NCI-H345 treated with DMSO at 0.1 percent for 48 hours (cell line): ENCODE results near the gene RGSL1.
"Not testable (repeated sequence)": the region's sequence is repeated elsewhere in the genome, so short reads cannot be mapped to it uniquely, and the experiment has no call there.

Source experiments
- DNase-seq: peaks from one replicate; lab custom pipeline; 2025; ENCODE audit not compliant: unreplicated experiment; lab: John Stamatoyannopoulos, UW

The RGSL1 gene

DNA sequence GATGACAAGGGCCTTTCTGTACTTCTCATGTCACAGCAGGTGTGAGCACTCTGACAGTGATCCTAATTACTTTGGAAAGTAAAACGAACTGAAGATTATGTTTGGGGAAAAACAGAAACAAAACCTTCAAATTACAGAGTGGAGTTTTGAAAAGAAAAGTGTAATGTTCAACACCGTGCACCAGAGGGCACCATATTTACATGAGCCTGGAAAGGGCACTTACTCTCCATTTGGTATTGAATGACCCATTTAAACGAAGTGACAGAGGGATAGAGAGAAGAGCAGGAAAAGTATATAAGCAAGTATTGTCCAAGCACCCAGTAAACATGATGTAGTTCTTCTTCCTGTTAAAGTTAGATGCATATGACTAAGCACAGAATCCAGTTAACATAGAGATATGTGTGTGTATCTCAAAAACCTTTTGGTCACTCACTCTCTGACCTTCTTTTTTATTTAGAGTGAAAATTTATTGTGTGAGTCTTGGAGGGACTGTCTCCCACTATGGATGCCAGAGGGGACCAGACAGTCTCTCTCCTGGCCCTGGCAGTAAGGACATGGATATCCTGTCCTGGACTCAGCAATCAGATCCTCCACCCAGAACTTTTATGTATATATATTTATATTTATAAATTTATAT, 3.8 kb upstream of the RGSL1 start:
- peak; percentile 38 for DNase-seq

DNA sequence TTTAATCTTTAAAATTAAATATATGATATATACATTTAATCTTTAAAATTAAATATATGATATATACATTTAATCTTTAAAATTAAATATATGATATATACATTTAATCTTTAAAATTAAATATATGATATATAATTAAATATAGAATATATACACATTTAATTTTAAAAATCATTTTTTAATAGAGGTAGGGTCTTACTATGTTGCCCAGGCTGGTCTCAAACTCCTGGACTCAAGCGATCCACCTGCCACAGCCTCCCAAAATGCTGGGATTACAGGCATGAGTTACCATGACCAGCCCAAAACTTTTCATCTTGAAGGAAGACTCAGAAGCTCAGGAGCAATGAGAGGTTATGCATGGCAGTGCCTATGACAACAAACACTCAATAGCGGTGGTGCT, 2.8 kb upstream of the RGSL1 start:
- not testable (repeated sequence) for DNase-seq

- DNase-seq: no peak
These were observed 2.3 kb upstream of the RGSL1 start for GRCh38 chr1:182447660-182448059.

GRCh38 chr1:182453631-182454030, 3.7 kb downstream of the RGSL1 start:
- DNase-seq: no peak

- no peak for DNase-seq
These were observed 7.9 kb downstream of the RGSL1 start for GRCh38 chr1:182457844-182458243.

GRCh38 chr1:182459949-182460348, 10.0 kb downstream of the RGSL1 start:
- no peak for DNase-seq

- no peak for DNase-seq
These were observed 10.6 kb downstream of the RGSL1 start for GRCh38 chr1:182460550-182460951.

DNA sequence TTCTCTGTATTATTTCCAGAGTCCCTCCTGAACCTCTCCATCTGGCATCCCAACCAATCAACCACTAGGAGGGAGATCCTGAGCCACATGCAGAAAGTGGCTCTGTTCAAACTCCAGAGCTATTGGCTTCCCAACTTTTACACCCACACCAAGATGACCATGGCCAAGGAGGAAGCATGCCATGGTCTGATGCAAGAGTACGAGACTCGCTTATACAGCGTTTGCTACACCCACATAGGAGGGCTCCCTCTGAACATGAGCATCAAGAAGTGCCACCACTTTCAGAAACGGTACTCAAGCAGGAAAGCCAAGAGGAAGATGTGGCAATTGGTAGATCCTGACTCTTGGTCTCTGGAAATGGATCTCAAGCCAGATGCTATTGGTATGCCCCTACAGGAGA, 23.6 kb downstream of the RGSL1 start:
- DNase-seq: no peak

DNA sequence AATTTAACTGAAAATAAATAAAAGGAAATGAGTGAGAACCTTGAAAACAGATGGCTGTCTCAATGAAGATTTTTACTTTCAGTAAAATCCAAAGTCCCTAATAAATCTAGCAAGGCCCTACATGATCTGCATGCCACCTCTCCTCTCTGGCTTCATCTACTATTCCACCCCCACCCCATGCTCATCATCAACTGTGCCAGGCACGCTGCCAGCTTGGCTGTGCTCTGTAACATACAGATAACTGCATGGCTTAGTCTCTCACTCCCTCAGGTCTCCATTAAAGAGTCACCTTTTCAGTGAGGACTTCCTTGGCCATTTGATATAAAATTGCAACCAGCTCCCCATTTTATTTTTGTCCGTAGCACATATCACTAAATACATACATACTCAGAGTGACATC, 26.7 kb downstream of the RGSL1 start:
- DNase-seq: no peak

- DNase-seq: no peak
These were observed 28.3 kb downstream of the RGSL1 start for GRCh38 chr1:182478238-182478637.

GRCh38 chr1:182484067-182484466, 34.1 kb downstream of the RGSL1 start:
- DNase-seq: no peak

- DNase-seq: peak; percentile 19
These were observed 34.7 kb downstream of the RGSL1 start for GRCh38 chr1:182484531-182485257.

- no peak for DNase-seq
These were observed 35.9 kb downstream of the RGSL1 start for GRCh38 chr1:182485861-182486260.

GRCh38 chr1:182488803-182489202, 38.9 kb downstream of the RGSL1 start:
- DNase-seq: no peak

DNA sequence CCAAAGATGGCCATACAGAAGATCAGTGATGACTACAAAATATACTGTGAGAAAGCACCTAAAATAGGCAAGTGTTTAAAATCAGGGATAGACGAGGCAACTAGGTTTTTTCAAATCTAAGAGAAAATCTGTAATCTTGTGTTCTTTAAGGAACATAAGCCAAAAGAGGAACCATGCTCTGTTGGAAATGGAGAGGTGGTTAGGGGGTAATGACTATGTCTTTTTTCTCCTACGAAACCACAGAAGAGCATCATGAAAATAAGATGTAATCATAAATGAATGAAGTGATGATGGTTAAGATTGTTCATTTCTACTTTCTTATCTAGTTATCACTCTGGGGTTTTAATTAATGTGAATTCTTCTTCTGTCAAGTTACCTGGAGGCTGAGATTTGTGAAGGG, 43.1 kb downstream of the RGSL1 start:
- DNase-seq: no peak

DNA sequence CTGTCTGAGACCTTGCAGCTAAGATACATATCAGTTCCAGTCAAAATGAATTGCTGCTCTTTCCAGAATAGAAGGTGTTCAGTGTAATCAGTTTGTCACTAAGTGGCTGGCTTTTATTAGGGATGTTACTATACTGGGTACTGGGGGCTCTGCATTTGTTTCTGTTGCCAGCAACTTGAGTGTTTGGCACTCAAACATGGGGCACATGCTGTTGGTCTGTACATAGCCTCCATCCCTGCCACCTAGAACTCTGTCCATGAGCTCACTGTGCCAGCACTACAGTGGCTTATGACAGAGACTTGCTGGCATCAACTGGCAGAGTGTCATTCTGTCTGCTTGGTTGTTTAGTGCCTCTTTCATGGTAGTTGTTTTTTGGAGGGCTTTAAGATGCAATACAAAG, 45.1 kb downstream of the RGSL1 start:
- DNase-seq: no peak

DNA sequence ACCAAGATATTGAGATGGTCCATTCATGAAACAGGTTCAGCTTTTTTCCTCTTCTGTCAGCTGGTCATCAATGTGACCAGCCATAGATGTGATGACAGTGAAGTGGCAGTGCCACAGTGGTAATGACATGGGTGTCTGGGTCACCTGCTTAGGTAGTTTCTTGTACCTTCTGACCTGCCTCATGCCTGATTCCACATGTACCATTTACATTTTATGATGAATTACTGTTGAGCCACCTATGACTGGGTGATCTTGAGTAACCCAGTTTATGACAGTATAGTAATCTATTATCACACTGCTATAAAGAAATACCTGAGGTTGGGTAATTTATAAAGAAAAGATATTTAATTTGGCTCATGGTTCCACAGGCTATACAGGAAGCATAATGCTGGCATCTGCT, 45.7 kb downstream of the RGSL1 start:
- DNase-seq: no peak

DNA sequence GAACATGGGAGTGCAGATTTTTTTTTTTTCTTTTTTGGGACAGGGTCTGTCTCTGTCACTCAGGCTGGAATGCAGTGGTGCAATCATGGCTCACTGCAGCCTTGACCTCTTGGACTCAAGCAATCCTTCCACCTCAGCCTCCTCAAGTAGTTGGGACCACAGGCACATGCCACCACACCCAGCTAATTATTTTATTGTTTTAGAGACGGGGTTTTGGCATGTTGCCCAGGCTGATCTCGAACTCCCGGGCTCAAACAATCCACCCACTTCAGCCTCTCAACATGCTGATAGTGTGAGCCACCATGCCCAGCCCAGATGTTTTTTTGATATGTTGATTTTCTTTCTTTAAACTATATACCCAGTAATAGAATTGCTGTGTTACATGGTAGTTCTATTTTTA, 57.7 kb downstream of the RGSL1 start:
- DNase-seq: no peak

- DNase-seq: no peak
These were observed 65.6 kb downstream of the RGSL1 start for GRCh38 chr1:182515556-182515955.

- no peak for DNase-seq
These were observed 70.8 kb downstream of the RGSL1 start for GRCh38 chr1:182520736-182521135.

DNA sequence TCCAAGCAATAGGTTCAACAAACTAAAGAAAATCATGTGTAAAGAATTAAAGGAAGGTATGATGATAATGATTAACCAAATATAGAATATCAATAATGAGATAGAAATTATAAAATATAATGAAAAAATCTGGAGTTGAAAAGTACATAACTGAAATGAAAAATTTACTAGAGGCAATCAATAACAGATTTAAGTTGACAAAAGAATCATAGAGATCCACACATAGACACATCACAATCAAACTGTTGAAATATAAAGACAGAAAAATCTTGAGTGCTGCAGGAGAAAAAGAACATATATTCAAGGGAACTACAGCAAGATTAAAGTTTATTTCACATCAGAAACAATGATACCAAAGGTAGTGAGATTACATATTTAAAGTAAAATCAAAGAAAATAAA, 75.4 kb downstream of the RGSL1 start:
- DNase-seq: no peak

- DNase-seq: no peak
These were observed 77.7 kb downstream of the RGSL1 start for GRCh38 chr1:182527680-182528079.

DNA sequence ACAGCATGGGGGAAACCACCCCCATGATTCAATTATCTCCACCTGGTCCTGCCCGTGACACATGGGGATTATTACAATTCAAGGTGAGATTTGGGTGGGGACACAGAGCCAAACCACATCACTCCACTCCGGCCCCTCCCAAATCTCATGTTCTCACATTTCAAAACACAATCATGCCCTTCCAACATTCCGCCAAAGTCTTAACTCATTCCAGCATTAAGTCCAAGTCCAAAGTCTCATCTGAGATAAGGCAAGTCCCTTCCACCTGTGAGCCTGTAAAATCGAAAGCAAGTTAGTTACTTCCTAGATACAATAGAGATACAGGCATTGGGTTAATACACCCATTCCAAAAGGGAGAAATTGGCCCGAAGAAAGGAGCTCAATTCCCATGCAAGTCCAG, 78.3 kb downstream of the RGSL1 start:
- not testable (repeated sequence) for DNase-seq
